ENCODE measurements around the gene METTL21C.

DNA sequence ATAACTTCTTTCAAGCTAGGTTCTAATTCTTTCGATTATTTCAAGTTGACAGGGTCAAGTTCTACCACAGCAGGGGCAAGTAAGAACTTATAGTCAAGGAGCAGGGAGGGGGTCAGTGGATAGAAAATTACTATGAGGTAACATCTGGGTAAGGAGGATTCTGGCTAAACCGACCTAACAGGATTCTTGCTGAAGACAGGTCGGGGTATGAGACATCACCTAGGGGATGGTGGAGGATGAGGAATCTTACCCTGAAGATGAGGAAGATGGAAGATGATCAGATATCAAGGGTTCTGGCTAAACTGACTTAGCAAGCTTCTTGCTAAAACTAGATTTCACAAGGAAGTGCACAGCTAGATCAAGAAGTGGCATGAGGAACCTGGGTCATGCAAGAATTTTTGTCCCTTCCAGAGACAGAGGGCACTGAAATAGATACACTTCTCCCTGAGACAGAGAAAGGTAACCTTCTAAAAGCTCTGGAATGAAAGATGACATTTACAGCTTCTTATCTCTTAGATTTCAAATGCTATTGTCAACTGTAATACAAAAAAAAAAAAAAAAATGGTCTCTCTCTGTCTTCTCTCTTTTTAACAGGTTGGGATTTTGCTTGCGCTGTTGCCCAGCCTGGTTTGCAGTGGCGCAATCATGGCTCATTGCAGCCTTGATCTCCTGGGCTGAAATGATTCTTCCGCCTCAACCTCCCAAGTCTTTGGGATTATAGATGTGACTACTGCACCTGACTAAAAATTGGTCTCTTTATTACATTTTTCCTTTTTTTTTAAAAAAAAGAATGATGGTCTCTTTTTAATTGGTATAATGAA, 9.6 kb upstream of the METTL21C start:
- TF ChIP-seq POLR2AphosphoS5 (IDR thresholded peaks at IDR 0.05; ENCODE audit: low read depth, low read length) (no peak), TAF1 (IDR thresholded peaks at IDR 0.05; ENCODE audit: borderline replicate concordance, insufficient read depth, low read length) (no peak), REST (IDR thresholded peaks at IDR 0.05; ENCODE audit: insufficient read depth in 1 of 2, low read depth in 2 of 2, low read length in 2 of 2) (no peak), SIN3A (IDR thresholded peaks at IDR 0.05; ENCODE audit: borderline replicate concordance, insufficient read depth, low read length) (no peak)

Data from PFSK-1 (cell line).